A549 treated with RU486 at 1 μM for 4 hours (cell line): ENCODE results near the gene ARPIN. TPM values are rescaled to one million over a fixed set of nuclear protein-coding genes. Genes with fewer than 3 reads are reported as not detected.

ENCODE experiments used
- total RNA-seq: library from RNA; stranded (reverse); fragments of 200-300 nt; extraction: Qiagen RNA extraction; gene quantifications from 5 replicates; pipeline ENCODE4 v1.2.3, GENCODE V29; 2022; ENCODE audit warnings: low read depth

ARPIN gene
- total RNA-seq = 8.9 to 12.6 TPM (median 12.2 TPM) in 5 replicates

DNA sequence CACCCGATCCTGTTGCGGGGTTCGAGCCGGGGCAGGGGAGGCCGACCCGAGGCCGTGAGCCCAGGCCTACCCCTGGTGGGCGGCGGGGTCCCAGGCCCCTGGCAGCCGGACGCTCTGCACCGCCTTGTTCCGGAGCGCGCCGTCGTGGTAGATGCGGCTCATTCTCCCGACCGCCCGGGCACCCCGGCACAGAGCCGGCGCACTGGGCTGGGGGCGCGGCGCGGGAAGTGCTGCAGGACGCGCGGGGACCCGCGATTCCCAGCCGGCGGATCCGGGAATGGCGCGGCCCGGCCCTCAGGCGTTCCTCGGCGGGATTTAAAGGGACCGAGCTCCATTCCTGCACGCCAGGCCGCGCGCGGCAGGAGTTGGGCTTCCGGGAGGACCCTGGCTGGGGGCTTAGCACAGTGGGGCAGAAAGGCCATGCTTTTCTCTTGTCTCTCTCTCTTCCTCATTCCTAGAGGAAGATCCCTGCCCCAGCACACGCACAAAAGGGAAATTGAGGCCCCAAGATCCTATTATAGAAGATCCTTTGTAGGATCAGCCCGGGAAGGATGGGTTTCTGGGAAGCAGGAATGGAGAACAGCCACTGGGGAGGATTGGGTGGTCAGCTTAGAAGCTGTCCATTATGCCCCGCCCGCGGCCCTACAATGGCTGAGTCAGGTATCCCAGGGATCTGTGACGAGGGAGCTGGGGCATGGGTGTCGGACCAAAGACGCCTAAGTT, at the start of gene ARPIN:
Gene ARPIN, minus strand, starts transcription at position 279 of the 723 bp plus-strand sequence. Its CDS starts 117 bp downstream, at position 162.

GRCh38 chr15:89893696-89894447, 18.9 kb downstream of the ARPIN start, which contains the start of gene AP3S2:
AP3S2 (minus strand) TSS chr15:89893994; CDS start chr15:89893949, 45 bp downstream.

Other genes starting within 250 kb of the ARPIN start
- 0.06 to 0.09 TPM (median 0.07 TPM) in 3 of 5 replicates, not detected in the others for gene PLIN1, start 233.6 kb downstream of the ARPIN start, total RNA-seq
- 6.3 to 7.4 TPM (median 6.9 TPM) in 5 replicates for gene PEX11A, start 222.2 kb downstream of the ARPIN start, total RNA-seq
- gene WDR93, start 222.1 kb downstream of the ARPIN start, total RNA-seq = 0.15 to 0.17 TPM (median 0.15 TPM) in 3 of 5 replicates, not detected in the others
- 2.1 to 6.8 TPM (median 6.1 TPM) in 5 replicates for gene MESP1, start 161.7 kb downstream of the ARPIN start, total RNA-seq
- 0.26 to 0.67 TPM (median 0.42 TPM) in 5 replicates for gene MESP2, start 136.6 kb downstream of the ARPIN start, total RNA-seq
- 29.5 to 36.6 TPM (median 36.3 TPM) in 5 replicates for gene ANPEP, start 98.1 kb downstream of the ARPIN start, total RNA-seq
- gene AP3S2, start 19.0 kb downstream of the ARPIN start, total RNA-seq = 33.2 to 83.7 TPM (median 43.5 TPM) in 5 replicates
- 12.9 to 17.3 TPM (median 14.1 TPM) in 5 replicates for gene ZNF710, start 88.4 kb upstream of the ARPIN start, total RNA-seq
- gene IDH2, start 189.5 kb upstream of the ARPIN start, total RNA-seq = 39.5 to 49.6 TPM (median 43.2 TPM) in 5 replicates